Left ventricle myocardium inferior (tissue), 1 donor: Measurements from ENCODE around the gene CFH. TPM values are rescaled to one million over a fixed set of nuclear protein-coding genes. Genes with fewer than 3 reads are reported as not detected.

Experiments
- DNase-seq: peaks from one replicate; pipeline ENCODE4 v3.0.0-alpha.2; 2020
- H3K27ac ChIP-seq: fragments of 200-600 bp; replicated peaks from 2 replicates; pipeline ENCODE4 v1.8.0; 2021
- H3K27me3 ChIP-seq: fragments of 200-600 bp; 2 replicates; pipeline ENCODE4 v1.8.0; 2021; ENCODE audit warnings: low read depth
- H3K36me3 ChIP-seq: fragments of 200-600 bp; 2 replicates; pipeline ENCODE4 v1.8.0; 2021
- H3K4me1 ChIP-seq: fragments of 200-600 bp; 2 replicates; pipeline ENCODE4 v1.8.0; 2021
- H3K4me3 ChIP-seq: fragments of 200-600 bp; 2 replicates; pipeline ENCODE4 v1.8.0; 2021; ENCODE audit warnings: mild to moderate bottlenecking, moderate library complexity
- H3K9me3 ChIP-seq: fragments of 200-600 bp; replicated peaks from 2 replicates; pipeline ENCODE4 v1.8.0; 2021
- CTCF ChIP-seq: fragments of 200-600 bp; IDR thresholded peaks from 2 replicates; pipeline ENCODE4 v1.8.0; 2021; ENCODE audit warnings: antibody characterized with exemption, mild to moderate bottlenecking, borderline replicate concordance
- intact Hi-C: fragments of 100-400 bp; cut with micrococcal nuclease; formaldehyde crosslinking; loops from one replicate; pipeline ENCODE4 v1.11.0; 2022
- total RNA-seq: library from RNA; stranded (reverse); fragmentation: NEBNext Ultra II Directional; extraction: Animal tissue kit (Norgen Biotek cat#: 25700); gene quantifications from one replicate; pipeline ENCODE4 v1.2.1, GENCODE V29; 2021
- donor health status: DM: no; HTN: yes; CAD: no; lungs with severe emphysema.

Gene CFH
- total RNA-seq, 1 donor from 2014 or later: 36.4 TPM

DNA sequence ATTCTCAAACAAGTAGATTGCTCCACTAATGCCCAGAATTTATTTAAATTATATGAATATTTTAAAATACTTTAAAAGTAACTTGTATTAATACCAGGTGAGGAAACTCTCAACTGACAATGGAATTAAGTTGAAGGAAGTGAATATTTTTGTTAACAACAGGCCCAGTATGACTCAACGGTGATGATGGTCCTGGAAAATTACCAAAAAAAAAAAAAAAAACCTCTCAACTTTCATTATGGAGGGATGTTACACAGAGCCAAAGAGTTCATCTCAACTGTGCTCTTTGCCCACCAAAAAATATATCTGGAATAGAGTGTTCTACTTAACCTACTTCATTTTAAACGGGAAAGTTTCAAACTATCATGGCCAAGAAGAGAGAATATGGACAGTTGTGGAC, 28.3 kb downstream of the CFH start:
- no peak for TF ChIP-seq CTCF
- H3K9me3 ChIP-seq: no peaks in the 10 kb centered on the region

DNA sequence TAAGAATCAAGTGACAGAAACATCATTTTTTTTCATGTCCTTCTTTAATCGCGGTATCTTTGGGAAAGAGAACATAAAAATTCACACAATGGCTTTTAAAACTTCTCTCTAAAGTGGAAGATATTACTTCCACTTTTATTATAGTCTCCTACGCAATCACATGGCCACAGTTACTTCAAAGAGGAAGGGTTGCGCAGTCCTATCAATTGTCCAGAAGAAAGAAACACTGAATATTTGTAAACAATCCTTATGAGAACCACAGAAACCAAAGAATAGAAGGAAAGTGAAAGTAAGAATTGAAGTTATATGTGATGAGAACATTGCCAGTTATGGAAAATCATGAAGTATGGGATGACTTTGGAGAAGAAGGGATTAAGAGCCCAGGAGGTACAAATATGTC, 32.6 kb downstream of the CFH start:
- intact Hi-C loops: no loop called here
- Histone ChIP-seq H3K27ac (no peak overlapping the region), H3K9me3 (no peaks in the 10 kb centered on the region), H3K4me1 (no peaks in the 10 kb centered on the region), H3K36me3 (no peaks in the 10 kb centered on the region), H3K4me3 (no peak overlapping the region), H3K27me3 (no peaks in the 10 kb centered on the region)
- TF ChIP-seq CTCF: no peak
- no peak for DNase-seq

More for the DNA sequence above, 28.3 kb downstream of the CFH start:
- Histone ChIP-seq H3K4me1 (no peaks in the 10 kb centered on the region), H3K27me3 (no peaks in the 10 kb centered on the region), H3K4me3 (no peak overlapping the region), H3K27ac (no peak overlapping the region), H3K36me3 (no peaks in the 10 kb centered on the region)
- intact Hi-C loops: no loop called here
- DNase-seq: no peak

DNA sequence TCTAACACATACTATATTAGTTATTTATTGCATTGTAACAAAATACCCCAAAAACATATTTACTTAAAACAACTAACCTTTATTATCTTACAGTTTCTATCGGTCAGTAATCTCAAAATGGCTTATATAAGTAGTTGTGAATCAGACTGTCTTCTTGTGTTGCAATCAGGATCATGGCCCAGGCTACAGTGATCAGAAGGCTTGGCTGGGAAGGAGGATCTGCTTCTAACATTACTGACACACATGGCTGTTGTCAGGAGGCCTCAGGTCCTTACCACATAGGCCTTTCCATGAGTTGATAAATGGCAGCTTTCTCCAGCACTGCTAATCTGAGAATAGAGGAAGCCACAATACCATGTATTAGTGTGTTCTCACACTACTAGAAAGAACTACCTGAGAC, 33.7 kb downstream of the CFH start:
- TF ChIP-seq CTCF: no peak
- no peak overlapping the region for H3K27ac ChIP-seq
- no peaks in the 10 kb centered on the region for H3K27me3 ChIP-seq
- DNase-seq: no peak
- no peaks in the 10 kb centered on the region for H3K4me1 ChIP-seq
- H3K4me3 ChIP-seq: no peak overlapping the region
- no peaks in the 10 kb centered on the region for H3K36me3 ChIP-seq
- intact Hi-C loops: no loop called here
- no peaks in the 10 kb centered on the region for H3K9me3 ChIP-seq

GRCh38 chr1:196689001-196689400, 37.2 kb downstream of the CFH start:
- Histone ChIP-seq H3K27ac (no peak overlapping the region), H3K36me3 (no peaks in the 10 kb centered on the region), H3K9me3 (no peaks in the 10 kb centered on the region), H3K27me3 (no peaks in the 10 kb centered on the region), H3K4me3 (no peak overlapping the region), H3K4me1 (no peaks in the 10 kb centered on the region)
- intact Hi-C loops: no loop called here
- no peak for TF ChIP-seq CTCF
- no peak for DNase-seq

DNA sequence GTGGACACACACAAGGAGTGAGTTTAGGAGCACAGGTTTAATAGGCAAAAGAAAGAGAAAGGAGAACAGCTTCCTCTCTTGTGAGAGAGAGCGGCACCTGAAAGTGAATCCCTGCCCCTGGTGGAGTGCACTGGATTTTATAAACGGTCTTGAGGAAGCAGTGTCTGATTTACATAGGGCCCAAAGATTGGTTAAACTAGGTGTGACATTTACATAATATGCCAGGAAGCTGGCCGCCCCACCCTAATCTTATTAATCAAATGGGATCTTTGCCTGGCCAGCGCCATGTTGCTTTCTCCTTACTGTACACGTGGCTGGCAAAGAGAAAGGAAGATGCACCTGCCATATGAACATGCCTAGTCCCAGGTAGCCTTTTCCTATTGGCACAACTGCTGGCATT, 38.7 kb downstream of the CFH start:
- no peaks in the 10 kb centered on the region for H3K4me1 ChIP-seq
- no peak for TF ChIP-seq CTCF

GRCh38 chr1:196698993-196699392, 47.1 kb downstream of the CFH start:
- no peaks in the 10 kb centered on the region for H3K36me3 ChIP-seq
- no peak overlapping the region for H3K27ac ChIP-seq
- no peaks in the 10 kb centered on the region for H3K27me3 ChIP-seq
- no peak overlapping the region for H3K4me3 ChIP-seq
- intact Hi-C loops: no loop called here
- TF ChIP-seq CTCF: no peak
- H3K9me3 ChIP-seq: peaks cover 13% of the 10 kb centered on the region
- DNase-seq: no peak
- H3K4me1 ChIP-seq: no peaks in the 10 kb centered on the region

More for the DNA sequence above, 38.7 kb downstream of the CFH start:
- Histone ChIP-seq H3K27me3 (no peaks in the 10 kb centered on the region), H3K27ac (no peak overlapping the region), H3K36me3 (no peaks in the 10 kb centered on the region), H3K9me3 (no peaks in the 10 kb centered on the region), H3K4me3 (no peak overlapping the region)
- intact Hi-C loops: no loop called here
- DNase-seq: no peak
